G401.6 (cell line): ENCODE measurements around the gene C1QA.

ENCODE experiments used
- FAIRE-seq: peaks from 2 replicates; lab custom pipeline; 2012; peaks lifted over from hg19 to GRCh38; lab: Jason Lieb, UNC

The C1QA gene

DNA sequence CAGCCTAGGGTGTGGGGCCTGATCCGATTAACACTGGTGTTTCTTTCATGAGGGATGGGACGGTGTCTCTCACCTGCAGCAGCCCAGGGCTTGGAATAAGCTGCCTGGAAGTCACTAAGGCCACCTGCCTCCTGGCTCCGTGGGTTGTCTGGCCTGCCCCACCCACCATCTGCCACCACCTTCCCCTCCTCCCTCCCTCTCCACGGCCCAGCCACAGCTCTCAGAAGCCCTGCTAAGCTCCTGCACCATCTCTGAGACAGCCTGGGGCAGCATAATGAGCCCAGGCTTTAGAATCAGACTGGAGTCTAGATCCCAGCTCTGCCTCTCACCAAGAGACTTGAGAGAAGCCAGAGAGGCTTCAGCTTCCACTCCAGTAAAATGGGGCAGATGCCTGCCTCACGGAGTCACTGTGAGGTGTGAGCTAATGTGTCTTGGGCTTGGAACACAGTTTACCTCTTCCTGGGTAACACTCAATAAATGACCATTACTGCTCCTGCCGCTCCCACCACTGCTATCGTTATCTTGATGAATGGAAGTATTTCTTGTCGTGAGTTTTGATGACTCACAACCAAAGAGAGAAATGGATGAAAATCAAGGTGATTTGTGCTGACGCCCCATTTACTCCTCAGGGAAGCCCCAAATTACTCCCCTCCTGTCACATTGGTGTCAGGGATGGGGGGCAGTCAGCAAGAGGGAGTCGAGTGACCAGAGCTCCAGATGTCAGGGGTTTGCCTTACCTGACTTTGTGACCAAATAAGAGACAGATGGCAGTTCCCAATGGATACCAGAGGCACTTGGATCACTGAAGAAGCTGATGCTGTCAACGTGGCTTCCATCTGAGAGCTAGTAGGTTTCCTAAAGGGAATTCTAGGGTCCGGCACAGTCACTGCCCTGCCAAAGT lies 23.5 kb upstream of the C1QA start:
- no peak for FAIRE-seq

DNA sequence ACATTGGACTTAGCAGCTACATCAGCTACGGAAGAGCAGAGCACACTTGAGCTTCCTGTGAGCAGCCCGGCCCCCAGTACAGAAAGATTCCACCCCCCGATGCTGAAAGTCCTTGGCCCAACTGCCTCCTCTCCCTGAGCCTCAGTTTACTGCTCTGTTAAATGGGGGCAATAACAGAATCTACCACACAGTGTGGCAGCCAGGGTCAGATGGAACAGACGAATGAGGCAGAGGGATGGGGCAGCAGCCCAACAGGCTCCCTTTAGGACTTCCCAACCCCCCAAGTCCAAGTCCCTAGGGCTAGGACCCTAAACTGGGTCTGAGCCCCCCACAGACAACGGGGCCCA lies 22.9 kb upstream of the C1QA start:
- no peak for FAIRE-seq

DNA sequence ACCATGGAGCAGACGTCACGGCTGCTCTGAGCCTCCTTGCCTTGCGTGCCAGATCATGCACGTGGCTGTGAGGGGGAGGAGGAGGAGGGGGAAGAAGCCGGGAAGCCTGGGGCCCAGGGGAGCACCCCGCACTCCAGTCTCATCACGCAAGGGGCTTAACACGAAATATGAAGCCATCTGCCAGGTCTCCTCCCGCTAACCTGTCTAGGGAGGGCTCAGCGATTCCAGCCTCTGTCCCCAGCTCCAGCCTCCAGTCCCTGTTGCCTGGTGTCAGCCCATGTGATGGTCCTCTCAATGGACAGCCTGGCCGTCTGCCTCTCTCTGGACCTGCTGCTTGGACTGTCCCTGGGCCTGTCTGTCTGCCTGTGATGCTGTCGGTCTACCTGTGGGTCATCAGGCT lies 22.5 kb upstream of the C1QA start:
- FAIRE-seq = no peak

DNA sequence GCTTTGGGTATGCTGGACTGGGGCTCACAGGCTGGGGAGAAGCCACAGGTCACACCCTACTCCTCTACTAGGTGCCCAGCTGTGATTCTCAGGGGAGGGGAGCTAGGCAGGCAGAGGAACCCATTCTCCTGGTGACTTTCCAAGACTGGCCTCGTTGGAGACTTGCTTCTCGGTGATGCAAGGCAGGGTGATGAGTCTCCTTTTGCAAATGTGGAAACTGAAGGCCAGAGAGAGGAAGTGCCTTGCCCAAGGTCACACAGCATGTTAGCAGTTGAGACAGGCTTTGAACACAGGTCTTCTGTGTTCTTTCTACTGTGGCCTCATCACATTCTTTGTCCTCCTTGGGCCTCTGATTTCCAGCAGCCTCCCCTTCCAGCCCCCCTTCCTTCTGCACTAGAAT lies 20.5 kb upstream of the C1QA start:
- FAIRE-seq = no peak

- FAIRE-seq = no peak
Observed at GRCh38 chr1:22616571-22616970, 19.9 kb upstream of the C1QA start.

DNA sequence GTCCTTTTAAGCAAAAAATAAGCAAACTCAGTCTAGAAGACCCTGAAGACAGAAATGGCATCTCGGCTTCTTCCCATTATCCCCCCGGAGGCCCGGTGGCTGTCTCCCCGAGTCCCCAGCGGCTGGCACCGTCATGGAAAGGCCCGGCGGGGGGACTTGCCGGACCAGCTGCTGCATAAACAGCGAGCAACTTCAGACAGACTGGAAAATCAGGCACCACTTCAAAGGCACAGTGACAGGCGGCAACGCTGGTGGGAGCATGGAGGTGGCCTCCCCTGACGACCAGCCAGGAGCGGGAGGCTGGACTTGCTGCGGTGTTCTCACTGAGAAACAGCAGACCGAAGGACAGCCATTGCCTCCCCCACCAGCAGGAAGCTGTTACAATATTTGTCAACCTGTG lies 18.4 kb upstream of the C1QA start:
- FAIRE-seq = no peak

GRCh38 chr1:22619252-22619651 lies 17.2 kb upstream of the C1QA start:
- FAIRE-seq = no peak

DNA sequence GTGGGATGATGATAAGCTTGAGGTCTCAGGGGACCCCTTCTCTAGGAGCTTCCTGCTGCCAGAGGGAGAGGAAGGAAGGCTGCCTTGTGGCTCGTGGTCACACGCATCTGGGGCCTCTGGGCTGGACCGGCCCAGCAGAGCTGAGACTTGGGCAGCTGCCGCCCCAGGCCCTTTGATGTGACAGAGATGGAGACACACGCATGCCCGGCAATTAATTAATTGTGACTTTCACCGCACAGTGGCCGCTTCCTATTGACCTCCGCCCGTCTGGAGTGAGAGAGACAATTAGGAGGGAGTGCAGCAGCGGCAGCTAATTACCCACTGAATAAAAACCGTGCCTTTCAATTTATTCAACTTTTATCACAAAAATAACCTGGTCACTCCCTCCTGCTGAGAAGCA lies 16.6 kb upstream of the C1QA start:
- no peak for FAIRE-seq

- no peak for FAIRE-seq
Observed at GRCh38 chr1:22621761-22622160, 14.7 kb upstream of the C1QA start.

DNA sequence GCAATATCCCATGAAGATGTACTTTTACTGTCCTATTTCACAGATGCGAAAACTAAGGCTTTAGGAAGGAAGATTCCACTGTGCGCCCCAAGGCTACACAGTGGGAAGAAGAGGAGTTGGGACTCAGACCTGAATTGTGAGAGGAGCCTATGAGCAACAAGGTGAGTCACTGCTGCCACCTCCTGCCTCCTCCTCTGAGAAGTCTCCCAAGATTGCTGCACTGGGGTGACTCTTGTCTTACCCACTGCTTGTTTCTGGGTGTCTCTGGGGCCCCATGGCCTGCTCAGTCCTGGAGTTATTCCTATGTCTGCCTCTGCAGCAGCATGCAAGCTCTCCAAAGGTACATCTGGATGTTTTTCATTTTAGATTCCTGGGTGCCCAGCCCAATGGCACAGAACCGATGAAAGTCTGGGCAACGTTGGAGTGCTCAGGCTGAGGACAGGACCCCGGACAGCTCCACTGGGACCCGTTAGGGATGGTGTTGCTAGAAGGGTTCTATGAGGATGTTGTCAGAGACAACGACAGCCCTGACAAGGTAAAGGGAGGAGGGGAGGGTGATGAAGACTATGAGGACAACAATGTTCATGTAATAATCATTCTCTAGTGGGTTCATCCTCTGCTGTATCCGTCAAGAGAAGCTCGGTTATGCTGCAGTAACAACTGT lies 11.0 kb upstream of the C1QA start:
- FAIRE-seq = no peak

DNA sequence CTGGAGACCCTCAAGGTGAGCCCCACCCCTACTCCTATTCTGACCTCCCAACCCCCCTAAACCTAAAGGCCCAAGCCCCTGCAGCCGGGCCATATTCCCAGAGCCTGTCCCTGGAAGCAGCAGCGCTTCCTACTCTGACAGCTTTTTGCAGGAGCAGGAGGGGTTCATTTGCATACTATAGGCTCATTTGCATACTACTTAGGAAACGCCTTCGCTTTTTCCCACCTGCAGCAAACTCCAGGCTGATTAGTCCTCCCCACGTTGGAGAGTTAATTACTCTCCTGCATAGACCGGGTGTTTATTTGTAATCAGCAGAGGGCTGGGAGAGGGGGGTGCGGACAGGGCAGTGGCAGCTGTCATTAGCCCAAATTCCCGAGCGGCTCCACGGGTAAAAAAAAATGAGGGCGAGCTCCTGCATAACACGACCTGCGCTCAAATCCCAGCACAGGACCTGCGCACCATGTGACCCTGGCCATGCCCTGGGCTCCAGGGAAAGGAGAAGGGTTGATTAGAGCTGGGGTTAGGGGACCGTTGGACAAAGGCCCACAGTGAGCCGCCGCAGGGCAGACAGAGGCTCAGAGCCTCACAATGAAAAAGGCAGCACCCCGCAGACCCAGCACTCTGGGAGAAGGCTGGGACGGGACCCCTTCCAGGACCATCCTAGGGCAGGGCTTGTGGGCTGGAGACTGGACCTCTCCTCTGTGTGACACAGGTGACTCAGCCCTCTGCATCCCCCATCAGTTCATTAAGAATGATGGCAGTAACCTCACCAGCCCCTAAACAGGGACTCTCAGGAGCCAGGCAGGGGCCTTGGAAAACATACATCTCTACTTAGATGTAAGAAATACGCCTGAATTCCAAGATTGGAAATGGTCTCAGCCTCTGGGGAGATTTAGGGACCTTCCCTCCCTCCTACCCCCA lies 9.9 kb upstream of the C1QA start:
- FAIRE-seq = no peak

- no peak for FAIRE-seq
Observed at GRCh38 chr1:22627331-22627730, 9.1 kb upstream of the C1QA start.

DNA sequence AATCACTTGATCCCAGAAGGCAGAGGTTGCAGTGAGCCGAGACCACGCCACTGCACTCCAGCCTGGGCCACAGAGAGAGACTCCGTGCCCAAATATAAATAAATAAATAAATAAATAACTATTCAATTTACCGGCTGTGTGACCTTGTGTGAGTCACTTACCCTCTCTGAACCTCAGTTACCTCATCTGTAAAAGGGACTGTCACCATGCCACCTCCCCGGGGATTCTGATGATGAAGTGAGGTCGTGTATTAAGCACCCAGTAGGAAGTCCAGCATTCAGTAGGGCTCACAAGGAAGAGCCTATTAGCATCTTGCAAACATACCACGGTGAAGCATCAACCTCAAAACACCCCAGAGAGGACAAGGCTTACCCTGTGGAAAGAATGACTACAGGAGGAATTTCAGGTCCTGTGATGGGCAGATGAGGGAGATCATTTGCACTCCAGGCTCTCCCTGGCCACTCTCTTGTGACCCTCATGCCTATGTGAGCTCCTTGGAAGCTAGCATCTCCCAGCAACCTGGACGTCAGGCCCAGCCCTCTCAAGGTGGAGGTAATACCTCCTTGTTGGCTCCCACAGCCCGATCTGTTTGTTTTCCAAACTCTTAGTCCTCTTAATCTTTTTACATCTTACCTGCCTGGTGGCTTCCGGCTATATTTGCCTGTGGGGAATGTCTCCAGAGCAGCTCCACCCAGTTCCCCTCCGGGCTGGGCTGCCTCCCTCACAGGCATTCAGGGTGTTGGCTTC lies 7.6 kb upstream of the C1QA start:
- no peak for FAIRE-seq

DNA sequence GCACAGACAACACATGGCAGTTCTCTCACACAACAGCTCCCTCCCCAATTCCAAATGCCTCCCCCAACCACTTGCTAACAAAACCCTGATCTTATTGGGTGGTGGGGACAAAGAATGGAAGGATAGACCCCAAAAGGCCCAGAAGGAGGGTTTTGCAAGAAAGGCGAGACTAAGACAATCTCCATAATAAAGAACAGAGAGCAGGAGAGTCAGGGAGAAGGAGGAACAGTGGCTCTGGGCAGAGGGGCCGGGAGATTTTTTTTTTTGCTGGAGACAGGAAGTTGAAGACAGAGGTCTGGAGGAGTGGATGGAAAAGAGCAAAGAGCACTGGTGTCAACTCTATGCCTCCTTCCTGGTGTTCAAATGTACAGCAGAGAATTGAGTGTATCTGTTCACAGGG lies 6.5 kb upstream of the C1QA start:
- no peak for FAIRE-seq

DNA sequence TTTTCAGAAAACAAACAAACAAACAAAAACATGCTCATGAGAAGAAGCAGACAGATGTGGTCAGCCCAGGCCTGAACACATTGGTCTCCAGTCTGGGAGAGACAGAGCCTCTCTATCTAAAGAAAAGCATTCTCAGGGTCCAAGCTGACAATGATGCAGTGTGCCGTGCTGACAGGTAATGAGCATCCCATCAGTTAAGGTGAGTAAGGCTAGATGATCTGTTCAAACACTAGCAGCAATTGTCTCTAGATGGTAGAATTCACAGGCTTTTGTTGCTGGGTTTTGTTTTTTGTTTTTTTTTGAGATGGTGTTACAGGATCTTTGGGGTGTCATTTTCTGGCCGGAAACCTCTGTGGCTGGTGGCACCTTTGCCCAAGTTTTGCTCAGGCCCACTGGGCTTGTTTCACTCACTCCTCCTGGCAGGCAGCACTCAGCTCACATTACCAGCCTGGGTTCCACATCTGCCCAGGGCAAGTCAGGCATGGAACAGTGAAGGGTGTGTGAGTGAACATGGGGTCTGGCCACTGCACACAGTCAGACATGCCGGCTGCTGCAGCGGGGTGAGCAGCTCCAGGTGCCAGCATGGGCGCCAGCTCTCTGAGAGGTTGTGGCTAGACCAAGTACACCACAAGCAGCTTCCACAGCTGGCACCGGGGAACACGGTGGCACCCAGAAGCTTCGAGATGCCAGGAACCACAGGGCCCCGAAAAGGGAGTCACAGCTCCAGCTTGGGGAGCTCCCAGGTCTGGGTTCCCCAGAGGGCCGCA lies 2.5 kb upstream of the C1QA start:
- no peak for FAIRE-seq

DNA sequence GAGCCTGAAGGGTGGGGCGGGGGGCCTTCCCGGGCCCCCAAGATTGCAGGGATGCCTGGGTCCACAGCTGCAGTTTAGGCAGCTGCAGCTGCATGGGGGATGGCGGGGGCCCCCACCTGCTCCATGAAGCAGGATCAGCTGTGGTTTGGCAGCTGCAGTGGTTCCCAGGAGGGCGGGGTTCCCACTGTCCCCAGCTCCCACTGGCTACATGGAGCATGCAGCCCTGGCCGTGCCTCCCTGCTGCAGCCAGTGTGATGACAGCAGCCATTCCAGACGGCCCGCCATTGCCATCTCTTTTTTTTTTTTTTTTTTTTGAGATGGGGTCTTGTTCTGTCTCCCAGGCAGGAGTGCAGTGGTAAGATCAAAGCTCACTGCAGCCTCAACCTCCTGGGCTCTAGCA lies 992 bp upstream of the C1QA start:
- no peak for FAIRE-seq

DNA sequence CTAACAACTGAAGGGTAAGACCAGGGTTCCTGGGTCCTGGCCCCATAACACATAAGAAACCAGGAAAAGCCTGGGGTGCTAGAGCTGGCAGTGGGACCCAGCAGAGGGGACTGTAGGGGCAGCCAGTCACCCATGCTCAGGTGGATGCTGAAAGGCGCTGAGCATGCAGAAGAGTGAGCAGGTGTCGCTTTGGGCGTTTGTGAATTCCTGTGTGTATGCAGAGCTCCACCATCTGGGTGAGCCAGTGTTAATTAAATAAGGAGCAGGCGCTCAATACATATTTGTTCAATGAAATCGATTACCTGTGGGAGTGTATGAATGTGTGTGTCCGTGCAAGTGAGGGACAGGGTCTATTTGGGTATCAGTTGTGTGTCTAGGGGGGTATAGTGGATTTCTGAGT lies 499 bp downstream of the C1QA start:
- FAIRE-seq = no peak

- FAIRE-seq = no peak
Observed at GRCh38 chr1:22637907-22638445, 1.5 kb downstream of the C1QA start.

GRCh38 chr1:22638476-22639234 lies 2.2 kb downstream of the C1QA start:
- no peak for FAIRE-seq

DNA sequence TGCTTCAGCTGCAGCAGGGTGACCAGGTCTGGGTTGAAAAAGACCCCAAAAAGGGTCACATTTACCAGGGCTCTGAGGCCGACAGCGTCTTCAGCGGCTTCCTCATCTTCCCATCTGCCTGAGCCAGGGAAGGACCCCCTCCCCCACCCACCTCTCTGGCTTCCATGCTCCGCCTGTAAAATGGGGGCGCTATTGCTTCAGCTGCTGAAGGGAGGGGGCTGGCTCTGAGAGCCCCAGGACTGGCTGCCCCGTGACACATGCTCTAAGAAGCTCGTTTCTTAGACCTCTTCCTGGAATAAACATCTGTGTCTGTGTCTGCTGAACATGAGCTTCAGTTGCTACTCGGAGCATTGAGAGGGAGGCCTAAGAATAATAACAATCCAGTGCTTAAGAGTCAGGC lies 2.9 kb downstream of the C1QA start:
- FAIRE-seq = no peak
